Ovary (tissue), 9 donors: Measurements from ENCODE around the gene ASAP2. TPM values are rescaled to one million over a fixed set of nuclear protein-coding genes. Genes with fewer than 3 reads are reported as not detected.

ENCODE experiments used
- DNase-seq, 5 donors: peaks; one replicate each; pipeline ENCODE4 v3.0.0-alpha.2; 2019 to 2020
- H3K27ac ChIP-seq, 2 donors: fragments of 200-600 bp; one replicate each; pipeline versions ENCODE4 v1.5.1 to v1.8.0; 2019 to 2022
- H3K27me3 ChIP-seq: fragments of 200-600 bp; one replicate; pipeline ENCODE4 v1.8.0; 2022
- H3K36me3 ChIP-seq: fragments of 200-600 bp; sonication (generic); one replicate; pipeline ENCODE4 v1.5.1; 2019
- H3K4me1 ChIP-seq: one replicate; pipeline ENCODE4 v1.8.1; 2013; ENCODE audit warnings: mild to moderate bottlenecking, moderate library complexity; ENCODE audit not compliant: insufficient read depth
- H3K4me3 ChIP-seq: fragments of 200-600 bp; sonication (generic); one replicate; pipeline ENCODE4 v1.5.1; 2017
- H3K9me3 ChIP-seq, 2 donors: fragments of 200-600 bp in 1 of 2; sonication (generic) in 1 of 2; one replicate each; pipeline versions ENCODE4 v1.5.1 to v1.8.1; 2013 to 2019; ENCODE audit warnings: mild to moderate bottlenecking in 1 of 2, moderate library complexity in 1 of 2
- EP300 ChIP-seq: sonication (generic); formaldehyde crosslinking; IDR thresholded peaks from one replicate; pipeline ENCODE4 v1.6.1; 2017; ENCODE audit warnings: antibody characterized with exemption
- POLR2A ChIP-seq: fragments of 450-650 bp; IDR thresholded peaks from one replicate; pipeline ENCODE4 v1.6.1; 2017; ENCODE audit warnings: antibody characterized with exemption, mild to moderate bottlenecking, moderate library complexity
- WGBS, 3 donors: extraction: QIAGEN DNeasy Blood & Tissue Kit in 1 of 3; methylation state at CpG; one replicate each; pipeline versions ENCODE4 v1.1.5 to v1.1.7; 2013 to 2017; 5-methylcytosine and 5-hydroxymethylcytosine counted together
- intact Hi-C, 4 donors: fragments of 100-400 bp; cut with DNase I; formaldehyde crosslinking; loops; one replicate each; pipeline versions ENCODE4 v1.11.0 to v1.15.1; 2022 to 2023
- polyA plus RNA-seq, 2 donors: library from polyadenylated mRNA; stranded (reverse); fragments of 200-250 nt in 1 of 2; fragments of 350-450 nt in 1 of 2; fragmentation: Illumina TruSeq in 1 of 2; extraction: RNeasy Lipid Tissue Mini Kit (QIAGEN cat#74804) in 1 of 2; gene quantifications; one replicate each; pipeline ENCODE4 v1.2.3, GENCODE V29; 2013 to 2014
- total RNA-seq, 7 donors: library from RNA; depleted of rRNA in 2 of 7; stranded (reverse); fragments of >200 nt in 2 of 7; fragmentation: NEBNext Ultra II Directional in 3 of 7; extraction: Animal tissue kit (Norgen Biotek cat#: 25700) in 3 of 7; gene quantifications; one replicate each; pipeline versions ENCODE4 v1.1.0 to v1.2.4, GENCODE V29; 2016 to 2023
- TF ChIP-seq, protein P1 (sequence below), 3 donors: fragments of 450-650 bp in 2 of 3; fragments of 200-600 bp in 1 of 3; IDR thresholded peaks; one replicate each; pipeline versions ENCODE4 v1.5.1 to v1.8.0; 2016 to 2022; ENCODE audit warnings: antibody characterized with exemption in 3 of 3, mild to moderate bottlenecking in 1 of 3
- donor health status: DM: no; HTN: no; CAD: no; lungs with moderate emphysema.
- donor health status: DM: no; HTN: no; CAD: no.
- donor health status: Bipolar disorder and iron deficiency.
- donor health status: DM: yes; HTN: yes; CAD: no.
- donor health status: DM: no; HTN: no; CAD: no.
- donor health status: DM: yes; HTN: yes; CAD: no.

ASAP2 gene
- total and polyA plus RNA-seq, 9 donors = 10.3 to 22.7 (median 15.5) TPM

DNA sequence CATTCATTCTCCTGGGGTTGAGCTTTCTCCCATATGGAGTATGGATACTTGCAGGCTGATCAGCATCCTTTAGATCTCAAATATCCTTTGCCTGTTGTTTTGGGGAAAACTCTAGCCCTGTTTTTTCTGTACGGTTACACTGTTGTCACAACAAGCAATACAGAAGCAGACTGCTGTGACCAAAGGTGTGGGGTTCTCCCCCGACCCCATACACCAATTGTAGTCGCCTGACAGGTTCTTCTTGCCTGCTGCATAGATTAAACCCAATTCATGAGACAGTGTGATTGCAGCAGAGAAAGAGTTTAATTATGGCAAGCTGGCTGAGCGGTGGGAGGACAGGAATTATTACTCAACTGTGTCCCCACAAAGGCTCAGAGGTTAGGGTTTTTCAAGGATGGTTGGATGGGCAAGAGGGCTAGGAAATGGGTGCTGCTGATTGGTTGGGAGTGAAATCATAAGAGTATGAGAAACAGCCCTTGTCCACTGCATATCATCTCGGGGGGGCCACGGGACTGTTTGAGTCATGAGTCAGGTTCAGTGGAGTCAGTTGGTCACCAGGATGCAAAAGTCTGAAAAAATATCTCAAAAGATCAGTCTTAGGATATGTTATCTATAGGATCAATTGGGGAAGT is 176.1 kb downstream of the ASAP2 start:
- whole genome bisulfite sequencing, 3 donors = 95 to 98% (median 97%) methylated on average over 6 of the region's 6 CpGs

DNA sequence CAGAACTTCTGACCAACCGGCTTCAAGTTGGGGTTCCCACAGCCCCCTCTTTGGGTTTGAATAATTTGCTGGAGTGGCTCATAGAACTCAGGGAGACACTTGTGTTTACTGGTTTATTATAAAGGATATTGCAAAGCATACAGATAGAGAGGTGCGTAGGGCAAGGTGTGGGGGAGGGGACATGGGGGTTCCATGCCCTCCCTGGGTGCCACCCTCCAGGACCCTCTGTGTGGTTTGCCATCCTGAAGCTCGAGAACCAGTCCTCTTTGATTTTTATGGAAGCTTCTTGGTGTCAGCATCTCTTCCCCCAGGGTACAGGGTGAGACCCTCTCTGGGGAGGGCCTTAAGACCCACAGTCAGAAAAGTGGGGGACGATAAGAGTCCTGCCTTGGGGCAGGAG is 177.9 kb downstream of the ASAP2 start:
- 93 to 97% (median 96%) methylated on average over 4 of the region's 4 CpGs for WGBS, 3 donors
- no peaks in the 10 kb centered on the region for H3K27me3 ChIP-seq
- no peaks in the 10 kb centered on the region for H3K4me1 ChIP-seq
- intact Hi-C loops = no loop called here
- no peak for DNase-seq
- H3K4me3 ChIP-seq = no peak overlapping the region
- no peak for TF ChIP-seq EP300
- TF ChIP-seq, protein P1, sequence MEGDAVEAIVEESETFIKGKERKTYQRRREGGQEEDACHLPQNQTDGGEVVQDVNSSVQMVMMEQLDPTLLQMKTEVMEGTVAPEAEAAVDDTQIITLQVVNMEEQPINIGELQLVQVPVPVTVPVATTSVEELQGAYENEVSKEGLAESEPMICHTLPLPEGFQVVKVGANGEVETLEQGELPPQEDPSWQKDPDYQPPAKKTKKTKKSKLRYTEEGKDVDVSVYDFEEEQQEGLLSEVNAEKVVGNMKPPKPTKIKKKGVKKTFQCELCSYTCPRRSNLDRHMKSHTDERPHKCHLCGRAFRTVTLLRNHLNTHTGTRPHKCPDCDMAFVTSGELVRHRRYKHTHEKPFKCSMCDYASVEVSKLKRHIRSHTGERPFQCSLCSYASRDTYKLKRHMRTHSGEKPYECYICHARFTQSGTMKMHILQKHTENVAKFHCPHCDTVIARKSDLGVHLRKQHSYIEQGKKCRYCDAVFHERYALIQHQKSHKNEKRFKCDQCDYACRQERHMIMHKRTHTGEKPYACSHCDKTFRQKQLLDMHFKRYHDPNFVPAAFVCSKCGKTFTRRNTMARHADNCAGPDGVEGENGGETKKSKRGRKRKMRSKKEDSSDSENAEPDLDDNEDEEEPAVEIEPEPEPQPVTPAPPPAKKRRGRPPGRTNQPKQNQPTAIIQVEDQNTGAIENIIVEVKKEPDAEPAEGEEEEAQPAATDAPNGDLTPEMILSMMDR (IDR thresholded peaks at IDR 0.05) = no peak
- no peak for TF ChIP-seq POLR2A
- no peaks in the 10 kb centered on the region for H3K36me3 ChIP-seq
- H3K9me3 ChIP-seq = no peaks in the 10 kb centered on the region
- no peak overlapping the region for H3K27ac ChIP-seq

More for the DNA sequence above, 176.1 kb downstream of the ASAP2 start:
- H3K9me3 ChIP-seq = no peaks in the 10 kb centered on the region
- no peak overlapping the region for H3K4me3 ChIP-seq
- no peaks in the 10 kb centered on the region for H3K4me1 ChIP-seq
- no peaks in the 10 kb centered on the region for H3K36me3 ChIP-seq
- intact Hi-C loops = no loop called here
- no peaks in the 10 kb centered on the region for H3K27me3 ChIP-seq
- DNase-seq = no peak
- no peak for TF ChIP-seq EP300
- TF ChIP-seq POLR2A = no peak
- TF ChIP-seq, protein P1 (IDR thresholded peaks at IDR 0.05) = no peak
- H3K27ac ChIP-seq = no peak overlapping the region

DNA sequence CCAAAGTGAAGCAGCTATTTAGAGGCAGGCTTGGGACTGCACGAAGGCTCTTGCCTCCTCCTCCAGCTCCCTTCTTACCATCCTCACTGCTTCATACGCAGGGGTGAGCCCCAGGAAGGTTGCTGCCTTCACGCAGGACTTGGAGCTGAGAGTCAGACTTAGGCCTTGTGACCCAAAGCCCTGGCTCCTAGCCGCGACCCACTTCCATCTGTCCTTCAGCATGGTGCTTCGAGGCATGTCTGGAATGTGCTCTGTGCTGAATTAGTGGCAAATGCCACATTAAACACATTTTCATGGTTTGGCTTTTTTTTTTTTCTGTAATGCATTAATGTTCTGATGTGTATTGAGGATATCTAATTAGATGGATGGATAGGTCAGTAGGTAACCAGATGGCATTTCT is 179.2 kb downstream of the ASAP2 start:
- TF ChIP-seq EP300 = no peak
- TF ChIP-seq, protein P1 (IDR thresholded peaks at IDR 0.05) = no peak
- TF ChIP-seq POLR2A = no peak
- H3K4me1 ChIP-seq = no peaks in the 10 kb centered on the region
- H3K27me3 ChIP-seq = no peaks in the 10 kb centered on the region
- H3K9me3 ChIP-seq = no peaks in the 10 kb centered on the region
- WGBS, 3 donors = 85 to 87% (median 86%) methylated on average over 6 of the region's 6 CpGs
- H3K36me3 ChIP-seq = no peaks in the 10 kb centered on the region
- no peak overlapping the region for H3K4me3 ChIP-seq
- H3K27ac ChIP-seq = no peak overlapping the region
- no peak for DNase-seq
- intact Hi-C loops = no loop called here

- H3K4me1 ChIP-seq = no peaks in the 10 kb centered on the region
- no peaks in the 10 kb centered on the region for H3K27me3 ChIP-seq
- 80 to 92% (median 85%) methylated on average over 11 of the region's 11 CpGs for WGBS, 3 donors
- no peaks in the 10 kb centered on the region for H3K36me3 ChIP-seq
- TF ChIP-seq POLR2A = no peak
- TF ChIP-seq, protein P1 (IDR thresholded peaks at IDR 0.05) = no peak
- TF ChIP-seq EP300 = no peak
- intact Hi-C loops = no loop called here
- peak in 1 of 5 donors; percentile 11 for DNase-seq
- H3K27ac ChIP-seq = no peak overlapping the region
- H3K9me3 ChIP-seq = no peaks in the 10 kb centered on the region
- no peak overlapping the region for H3K4me3 ChIP-seq
Measured at GRCh38 chr2:9388199-9388681, 181.6 kb downstream of the ASAP2 start.
